Neuronal stem cell (in vitro differentiated cells): Measurements from ENCODE around the gene KCNK7.

Source experiments
- DNase-seq: peaks from one replicate; pipeline ENCODE4 v3.0.0-alpha.2; 2013; ENCODE audit warnings: low spot score
- H2AFZ ChIP-seq: one replicate; pipeline ENCODE4 v1.6.1; 2013; ENCODE audit warnings: mild to moderate bottlenecking, low read length, inconsistent platforms
- H2AK5ac ChIP-seq: 2 replicates; pipeline ENCODE4 v1.6.1; 2013; ENCODE audit warnings: low read depth, mild to moderate bottlenecking, inconsistent platforms, low read length, moderate library complexity, mixed read lengths
- H2BK120ac ChIP-seq: 2 replicates; pipeline ENCODE4 v1.6.1; 2013; ENCODE audit warnings: low read depth, mild to moderate bottlenecking, inconsistent platforms, low read length, moderate library complexity, mixed read lengths
- H2BK12ac ChIP-seq: one replicate; pipeline ENCODE4 v1.6.1; 2013; ENCODE audit warnings: low read length, inconsistent platforms
- H2BK15ac ChIP-seq: 2 replicates; pipeline ENCODE4 v1.6.1; 2013; ENCODE audit warnings: mild to moderate bottlenecking, low read length, inconsistent platforms, mixed read lengths
- H2BK5ac ChIP-seq: one replicate; pipeline ENCODE4 v1.6.1; 2013; ENCODE audit warnings: inconsistent platforms, mild to moderate bottlenecking, low read length, moderate library complexity
- H3K14ac ChIP-seq: one replicate; pipeline ENCODE4 v1.6.1; 2013; ENCODE audit warnings: low read length, inconsistent platforms
- H3K18ac ChIP-seq: 2 replicates; pipeline ENCODE4 v1.6.1; 2013; ENCODE audit warnings: low read length, inconsistent platforms
- H3K23ac ChIP-seq: 2 replicates; pipeline ENCODE4 v1.6.1; 2013; ENCODE audit warnings: low read depth, mild to moderate bottlenecking, mixed read lengths, low read length, inconsistent platforms; ENCODE audit not compliant: poor library complexity
- H3K27ac ChIP-seq: replicated peaks from 3 replicates; pipeline ENCODE4 v1.5.1; 2013; ENCODE audit warnings: low read length, inconsistent platforms
- H3K27me3 ChIP-seq, 3 experiments: 2 replicates each; pipeline ENCODE4 v1.6.1; 2013; ENCODE audit warnings: low read length in 3 of 3, mild to moderate bottlenecking in 2 of 3, inconsistent platforms in 1 of 3, low read depth in 1 of 3, mixed read lengths in 1 of 3, moderate library complexity in 1 of 3; ENCODE audit not compliant: control insufficient read depth in 3 of 3, insufficient read depth in 3 of 3
- H3K36me3 ChIP-seq, 2 donors: replicated peaks in 1 of 2; 2 replicates each; pipeline ENCODE4 v1.6.1; 2013; ENCODE audit warnings: low read length in 2 of 2; ENCODE audit not compliant: control insufficient read depth in 2 of 2, insufficient read depth in 2 of 2
- H3K4ac ChIP-seq: 2 replicates; pipeline ENCODE4 v1.6.1; 2013; ENCODE audit warnings: inconsistent platforms, mild to moderate bottlenecking, low read length, moderate library complexity
- H3K4me1 ChIP-seq, 2 donors: 1 replicate in 1 of 2; 2 replicates in 1 of 2; pipeline ENCODE4 v1.6.1; 2013; ENCODE audit warnings: low read length in 2 of 2, low read depth in 1 of 2; ENCODE audit not compliant: control insufficient read depth in 2 of 2, insufficient read depth in 1 of 2
- H3K4me2 ChIP-seq: one replicate; pipeline ENCODE4 v1.6.1; 2013; ENCODE audit warnings: mild to moderate bottlenecking, low read length, inconsistent platforms; ENCODE audit not compliant: insufficient read depth, poor library complexity, severe bottlenecking
- H3K4me3 ChIP-seq, 2 donors: 2 replicates each; pipeline ENCODE4 v1.5.1; 2013; ENCODE audit warnings: low read length in 2 of 2, mild to moderate bottlenecking in 2 of 2, inconsistent platforms in 1 of 2, moderate library complexity in 1 of 2
- H3K79me1 ChIP-seq: one replicate; pipeline ENCODE4 v1.6.1; 2013; ENCODE audit warnings: low read depth, mild to moderate bottlenecking, inconsistent platforms, low read length, moderate library complexity
- H3K9ac ChIP-seq: one replicate; pipeline ENCODE4 v1.6.1; 2013; ENCODE audit warnings: mild to moderate bottlenecking, low read depth, low read length, inconsistent platforms; ENCODE audit not compliant: poor library complexity
- H3K9me3 ChIP-seq, 2 donors: replicated peaks in 1 of 2; 2 replicates each; pipeline versions ENCODE3 to v1.6.1; 2013; ENCODE audit warnings: low read length in 2 of 2, mild to moderate bottlenecking in 2 of 2, inconsistent platforms in 1 of 2, low read depth in 1 of 2, mixed read lengths in 1 of 2, moderate library complexity in 1 of 2; ENCODE audit not compliant: control insufficient read depth in 2 of 2, insufficient read depth in 1 of 2
- H4K8ac ChIP-seq: one replicate; pipeline ENCODE4 v1.6.1; 2013; ENCODE audit warnings: low read depth, mild to moderate bottlenecking, inconsistent platforms, low read length, moderate library complexity
- H4K91ac ChIP-seq: one replicate; pipeline ENCODE4 v1.6.1; 2013; ENCODE audit warnings: low read length, low read depth, mild to moderate bottlenecking, inconsistent platforms; ENCODE audit not compliant: poor library complexity
- WGBS, 2 donors: extraction: QIAGEN DNeasy Blood & Tissue Kit; methylation state at CpG; one replicate each; pipeline ENCODE4 v1.1.7; 2013; ENCODE audit warnings: missing lambda C conversion rate in 2 of 2, mixed read lengths in 1 of 2; ENCODE audit not compliant: insufficient read length in 2 of 2, insufficient replicate concordance in 1 of 2; ENCODE audit errors: extremely low coverage in 2 of 2; 5-methylcytosine and 5-hydroxymethylcytosine counted together

KCNK7 gene

GRCh38 chr11:65629579-65629978, 34.0 kb upstream of the KCNK7 start:
- Histone ChIP-seq H4K8ac (no peak overlapping the region), H3K27ac (no peak overlapping the region)

GRCh38 chr11:65627202-65627601, 31.6 kb upstream of the KCNK7 start:
- WGBS, 2 donors, result no CpG with 5 or more reads among the region's 13 CpGs
- Histone ChIP-seq H3K79me1 (peaks cover 1% of the 10 kb centered on the region), H2BK15ac (no peak overlapping the region), H4K8ac (no peak overlapping the region), H3K18ac (no peak overlapping the region), H2BK120ac (no peak overlapping the region), H2BK5ac (no peak overlapping the region), H3K9ac (peak overlapping the region; percentile 1), H3K14ac (no peak overlapping the region), H3K4ac (no peak overlapping the region), H3K27me3 (peaks cover 0 to 1% (median 0%) of the 10 kb centered on the region in 3 experiments), H3K4me1 (no peaks in the 10 kb centered on the region), H3K23ac (no peak overlapping the region), H3K27ac (no peak overlapping the region), H3K36me3 (peaks cover 63 to 90% of the 10 kb centered on the region in 2 donors), H3K4me3 (no peak overlapping the region), H2AK5ac (no peak overlapping the region), H3K9me3 (no peaks in the 10 kb centered on the region), H4K91ac (no peak overlapping the region), H3K4me2 (no peak overlapping the region), H2AFZ (no peak overlapping the region), H2BK12ac (no peak overlapping the region)
- no peak for DNase-seq

More at GRCh38 chr11:65629579-65629978, 34.0 kb upstream of the KCNK7 start:
- Histone ChIP-seq H2BK15ac (no peak overlapping the region), H3K36me3 (peaks cover 61 to 89% of the 10 kb centered on the region in 2 donors), H2BK120ac (no peak overlapping the region), H3K27me3 (peaks cover 0 to 1% (median 0%) of the 10 kb centered on the region in 3 experiments), H3K14ac (no peak overlapping the region), H3K79me1 (peaks cover 2% of the 10 kb centered on the region), H3K4ac (no peak overlapping the region), H3K4me1 (no peaks in the 10 kb centered on the region), H3K9me3 (no peaks in the 10 kb centered on the region), H2AFZ (no peak overlapping the region), H3K23ac (peak overlapping the region; percentile 65), H4K91ac (no peak overlapping the region), H3K9ac (no peak overlapping the region), H2BK12ac (no peak overlapping the region), H3K18ac (no peak overlapping the region), H3K4me2 (no peak overlapping the region), H2BK5ac (no peak overlapping the region), H3K4me3 (no peak overlapping the region), H2AK5ac (no peak overlapping the region)
- WGBS, 2 donors, result no CpG with 5 or more reads among the region's 14 CpGs
- no peak for DNase-seq

GRCh38 chr11:65625628-65626342, 30.2 kb upstream of the KCNK7 start:
- Histone ChIP-seq H3K79me1 (peaks cover 6% of the 10 kb centered on the region), H3K9ac (peak overlapping the region; percentile 60), H4K91ac (no peak overlapping the region), H3K18ac (no peak overlapping the region), H2BK12ac (no peak overlapping the region), H3K9me3 (peaks cover 0 to 2% of the 10 kb centered on the region in 2 donors), H3K4me2 (no peak overlapping the region), H2BK5ac (no peak overlapping the region), H3K14ac (no peak overlapping the region), H3K27ac (no peak overlapping the region), H2BK120ac (no peak overlapping the region), H2AFZ (no peak overlapping the region), H3K23ac (peak overlapping the region; percentile 44), H2BK15ac (no peak overlapping the region), H3K36me3 (peaks cover 58 to 93% of the 10 kb centered on the region in 2 donors), H3K27me3 (peaks cover 0 to 1% (median 0%) of the 10 kb centered on the region in 3 experiments), H4K8ac (no peak overlapping the region), H3K4ac (no peak overlapping the region), H3K4me1 (no peaks in the 10 kb centered on the region), H2AK5ac (no peak overlapping the region), H3K4me3 (no peak overlapping the region)
- DNase-seq, result no peak
- no CpG with 5 or more reads among the region's 30 CpGs for WGBS, 2 donors

GRCh38 chr11:65624931-65625627, 29.5 kb upstream of the KCNK7 start:
- Histone ChIP-seq H2BK15ac (no peak overlapping the region), H3K27ac (no peak overlapping the region), H2BK5ac (peak overlapping the region; percentile 39), H3K79me1 (peaks cover 6% of the 10 kb centered on the region), H3K4me1 (no peaks in the 10 kb centered on the region), H3K14ac (no peak overlapping the region), H2BK120ac (no peak overlapping the region), H3K9me3 (peaks cover 0 to 2% of the 10 kb centered on the region in 2 donors), H2AFZ (no peak overlapping the region), H2AK5ac (no peak overlapping the region), H3K23ac (no peak overlapping the region), H3K18ac (no peak overlapping the region), H3K4me3 (peak overlapping the region in 1 of 2 donors; percentile 8), H3K27me3 (peaks cover 0 to 1% (median 0%) of the 10 kb centered on the region in 3 experiments), H4K91ac (no peak overlapping the region), H3K4ac (no peak overlapping the region), H2BK12ac (no peak overlapping the region), H4K8ac (no peak overlapping the region), H3K9ac (no peak overlapping the region), H3K36me3 (peaks cover 53 to 93% of the 10 kb centered on the region in 2 donors), H3K4me2 (no peak overlapping the region)
- no CpG with 5 or more reads among the region's 30 CpGs for WGBS, 2 donors
- DNase-seq, result no peak
